ENCODE measurements around the gene C19orf47. TPM values are rescaled to one million over a fixed set of nuclear protein-coding genes. Genes with fewer than 3 reads are reported as not detected.

C19orf47 gene
- total and polyA plus RNA-seq, 8 donors: 10.4 to 21.7 (median 14.5) TPM

- Histone ChIP-seq H3K4me1 (no peaks in the 10 kb centered on the region), H3K27me3 (no peaks in the 10 kb centered on the region), H3K9me3 (no peaks in the 10 kb centered on the region), H3K27ac (no peak overlapping the region), H3K4me3 (no peak overlapping the region), H3K36me3 (no peaks in the 10 kb centered on the region)
- DNase-seq (peak in 1 of 4 donors; percentile 18), ATAC-seq (no peak)
- intact Hi-C loops (cut with DNase I): no loop called here
- no peak for TF ChIP-seq CTCF (IDR thresholded peaks at IDR 0.05)
Measured at GRCh38 chr19:40300668-40301067, 47.5 kb downstream of the C19orf47 start.

- H3K27me3 ChIP-seq: no peaks in the 10 kb centered on the region
- H3K9me3 ChIP-seq: no peaks in the 10 kb centered on the region
- H3K4me1 ChIP-seq: no peaks in the 10 kb centered on the region
- intact Hi-C loops (cut with DNase I): no loop called here
- H3K36me3 ChIP-seq: no peaks in the 10 kb centered on the region
- no peak for ATAC-seq
- no peak for DNase-seq
- H3K27ac ChIP-seq: no peak overlapping the region
- no peak for TF ChIP-seq CTCF (IDR thresholded peaks at IDR 0.05)
- no peak overlapping the region for H3K4me3 ChIP-seq
Measured at GRCh38 chr19:40298026-40298425, 50.2 kb downstream of the C19orf47 start.

GRCh38 chr19:40294560-40294959 lies 53.6 kb downstream of the C19orf47 start:
- Histone ChIP-seq H3K27ac (no peak overlapping the region), H3K36me3 (no peaks in the 10 kb centered on the region), H3K4me1 (no peaks in the 10 kb centered on the region), H3K9me3 (no peaks in the 10 kb centered on the region), H3K27me3 (no peaks in the 10 kb centered on the region), H3K4me3 (no peak overlapping the region)
- no peak for ATAC-seq
- no peak for TF ChIP-seq CTCF (IDR thresholded peaks at IDR 0.05)
- DNase-seq: peak in 1 of 4 donors; percentile 9
- intact Hi-C loops (cut with DNase I): no loop called here

GRCh38 chr19:40286971-40287421 lies 61.2 kb downstream of the C19orf47 start:
- DNase-seq (peak in 2 of 4 donors; percentile 8 to 37), ATAC-seq (no peak)
- Histone ChIP-seq H3K27ac (peak overlapping the region; percentile 7 to 97), H3K36me3 (no peaks in the 10 kb centered on the region), H3K27me3 (no peaks in the 10 kb centered on the region), H3K4me3 (no peak overlapping the region), H3K9me3 (no peaks in the 10 kb centered on the region), H3K4me1 (peaks cover 22 to 31% of the 10 kb centered on the region in 2 donors)
- intact Hi-C loops (cut with DNase I): no loop called here
- TF ChIP-seq CTCF (IDR thresholded peaks at IDR 0.05): no peak

GRCh38 chr19:40286235-40286970 lies 61.8 kb downstream of the C19orf47 start:
- Histone ChIP-seq H3K27me3 (no peaks in the 10 kb centered on the region), H3K27ac (peak overlapping the region; percentile 94 to 97)
- TF ChIP-seq CTCF (IDR thresholded peaks at IDR 0.05): no peak

More at GRCh38 chr19:40286235-40286970, 61.8 kb downstream of the C19orf47 start:
- peaks cover 22 to 37% of the 10 kb centered on the region in 2 donors for H3K4me1 ChIP-seq
- intact Hi-C loops (cut with DNase I): no loop called here
- H3K9me3 ChIP-seq: no peaks in the 10 kb centered on the region
- DNase-seq (peak in 3 of 4 donors; percentile 29 to 63 (median 46)), ATAC-seq (no peak)
- H3K4me3 ChIP-seq: peak overlapping the region in 1 of 2 donors; percentile 33
- H3K36me3 ChIP-seq: no peaks in the 10 kb centered on the region
